Immature natural killer cell (primary cell): ENCODE data around the gene RHEBL1. TPM values are rescaled to one million over a fixed set of nuclear protein-coding genes. Genes with fewer than 3 reads are reported as not detected.
A peak's percentile ranks its signal among the peaks of the same experiment; 100 is the strongest.

Experiments
- DNase-seq, 3 donors: peaks; one replicate each; pipeline ENCODE4 v3.0.0; 2022; ENCODE audit warnings: mixed read lengths in 1 of 3
- H3K27ac Mint-ChIP-seq, 6 donors: one replicate each; pipeline ENCODE4 v1.8.0; 2020; ENCODE audit warnings: mixed read lengths in 6 of 6, mild to moderate bottlenecking in 5 of 6, inconsistent platforms in 4 of 6, moderate library complexity in 3 of 6
- H3K27me3 Mint-ChIP-seq, 3 donors: one replicate each; pipeline ENCODE4 v1.8.0; 2020 to 2021; ENCODE audit warnings: low read depth in 3 of 3, mild to moderate bottlenecking in 3 of 3, mixed read lengths in 3 of 3, moderate library complexity in 3 of 3, inconsistent platforms in 1 of 3
- H3K36me3 Mint-ChIP-seq, 3 donors: one replicate each; pipeline ENCODE4 v1.8.0; 2020; ENCODE audit warnings: mixed read lengths in 3 of 3, inconsistent platforms in 2 of 3, mild to moderate bottlenecking in 2 of 3
- H3K4me1 Mint-ChIP-seq, 2 donors: one replicate each; pipeline ENCODE4 v1.8.0; 2020; ENCODE audit warnings: inconsistent platforms in 2 of 2, mild to moderate bottlenecking in 2 of 2, mixed read lengths in 2 of 2, moderate library complexity in 1 of 2
- H3K4me3 Mint-ChIP-seq, 5 donors: one replicate each; pipeline ENCODE4 v1.8.0; 2020; ENCODE audit warnings: mild to moderate bottlenecking in 5 of 5, mixed read lengths in 5 of 5, inconsistent platforms in 3 of 5, moderate library complexity in 3 of 5
- H3K9me3 Mint-ChIP-seq, 6 donors: one replicate each; pipeline ENCODE4 v1.8.0; 2020; ENCODE audit warnings: mild to moderate bottlenecking in 6 of 6, mixed read lengths in 6 of 6, inconsistent platforms in 4 of 6, moderate library complexity in 3 of 6
- polyA plus RNA-seq, 3 donors: library from polyadenylated mRNA; unstranded; fragments of 300-500 nt; fragmentation: Illumina TruSeq; gene quantifications; one replicate each; pipeline ENCODE4 v1.2.3, GENCODE V29; 2021

RHEBL1 gene
- polyA plus RNA-seq, 3 donors from 2014 or later, result 11.0 to 22.5 (median 16.5) TPM

- no peaks in the 10 kb centered on the region for H3K9me3 Mint-ChIP-seq
- peaks cover 2 to 3% (median 2%) of the 10 kb centered on the region in 3 donors for H3K27me3 Mint-ChIP-seq
- DNase-seq, result no peak
- peak overlapping the region in 5 of 6 donors; percentile 23 to 90 (median 72) for H3K27ac Mint-ChIP-seq
- peaks cover 18 to 52% (median 20%) of the 10 kb centered on the region in 3 donors for H3K36me3 Mint-ChIP-seq
- H3K4me3 Mint-ChIP-seq, result no peak overlapping the region
- peaks cover 6 to 11% of the 10 kb centered on the region in 2 donors for H3K4me1 Mint-ChIP-seq
These were observed 25.1 kb downstream of the RHEBL1 start for GRCh38 chr12:49044660-49045059.

- H3K27me3 Mint-ChIP-seq, result peaks cover 2 to 3% (median 2%) of the 10 kb centered on the region in 3 donors
- H3K27ac Mint-ChIP-seq, result peak overlapping the region; percentile 82 to 91 (median 86)
- peaks cover 6 to 11% of the 10 kb centered on the region in 2 donors for H3K4me1 Mint-ChIP-seq
- peaks cover 18 to 51% (median 18%) of the 10 kb centered on the region in 3 donors for H3K36me3 Mint-ChIP-seq
- DNase-seq, result peak; percentile 73 to 75 (median 73)
- no peaks in the 10 kb centered on the region for H3K9me3 Mint-ChIP-seq
- H3K4me3 Mint-ChIP-seq, result peak overlapping the region in 1 of 5 donors; percentile 46
These were observed 25.9 kb downstream of the RHEBL1 start for GRCh38 chr12:49043856-49044258.

GRCh38 chr12:49043241-49043640 lies 26.5 kb downstream of the RHEBL1 start:
- H3K27ac Mint-ChIP-seq, result peak overlapping the region in 5 of 6 donors; percentile 82 to 90 (median 82)
- H3K4me3 Mint-ChIP-seq, result no peak overlapping the region
- no peaks in the 10 kb centered on the region for H3K9me3 Mint-ChIP-seq
- H3K27me3 Mint-ChIP-seq, result peaks cover 2 to 3% (median 2%) of the 10 kb centered on the region in 3 donors
- peaks cover 6 to 11% of the 10 kb centered on the region in 2 donors for H3K4me1 Mint-ChIP-seq
- no peak for DNase-seq
- H3K36me3 Mint-ChIP-seq, result peaks cover 12 to 47% (median 13%) of the 10 kb centered on the region in 3 donors

- DNase-seq, result no peak
- Mint-ChIP-seq H3K4me1 (peaks cover 6 to 11% of the 10 kb centered on the region in 2 donors), H3K27me3 (peaks cover 2 to 3% (median 2%) of the 10 kb centered on the region in 3 donors), H3K27ac (peak overlapping the region in 1 of 6 donors; percentile 51), H3K4me3 (no peak overlapping the region), H3K9me3 (no peaks in the 10 kb centered on the region), H3K36me3 (peaks cover 8 to 41% (median 9%) of the 10 kb centered on the region in 3 donors)
These were observed 27.8 kb downstream of the RHEBL1 start for GRCh38 chr12:49041881-49042484.

GRCh38 chr12:49041036-49041880 lies 28.5 kb downstream of the RHEBL1 start:
- no peaks in the 10 kb centered on the region for H3K9me3 Mint-ChIP-seq
- H3K27ac Mint-ChIP-seq, result peak overlapping the region in 1 of 6 donors; percentile 51
- H3K4me3 Mint-ChIP-seq, result no peak overlapping the region
- H3K4me1 Mint-ChIP-seq, result peaks cover 6 to 11% of the 10 kb centered on the region in 2 donors
- no peak for DNase-seq
- H3K36me3 Mint-ChIP-seq, result peaks cover 9 to 41% (median 12%) of the 10 kb centered on the region in 3 donors
- peaks cover 2 to 3% (median 2%) of the 10 kb centered on the region in 3 donors for H3K27me3 Mint-ChIP-seq

GRCh38 chr12:49040364-49040855 lies 29.4 kb downstream of the RHEBL1 start:
- no peak overlapping the region for H3K4me3 Mint-ChIP-seq
- no peaks in the 10 kb centered on the region for H3K9me3 Mint-ChIP-seq
- H3K27me3 Mint-ChIP-seq, result peaks cover 2 to 3% (median 2%) of the 10 kb centered on the region in 3 donors
- peaks cover 9 to 40% (median 15%) of the 10 kb centered on the region in 3 donors for H3K36me3 Mint-ChIP-seq
- no peak overlapping the region for H3K27ac Mint-ChIP-seq
- no peak for DNase-seq
- peaks cover 6 to 11% of the 10 kb centered on the region in 2 donors for H3K4me1 Mint-ChIP-seq

- Mint-ChIP-seq H3K27me3 (peaks cover 2 to 3% (median 2%) of the 10 kb centered on the region in 3 donors), H3K4me3 (no peak overlapping the region), H3K9me3 (no peaks in the 10 kb centered on the region), H3K27ac (no peak overlapping the region), H3K4me1 (peaks cover 6 to 9% of the 10 kb centered on the region in 2 donors), H3K36me3 (peaks cover 9 to 38% (median 15%) of the 10 kb centered on the region in 3 donors)
- DNase-seq, result no peak
These were observed 30.1 kb downstream of the RHEBL1 start for GRCh38 chr12:49039421-49040363.

- Mint-ChIP-seq H3K27me3 (peaks cover 0 to 4% (median 0%) of the 10 kb centered on the region in 3 donors), H3K4me3 (no peak overlapping the region), H3K9me3 (no peaks in the 10 kb centered on the region), H3K27ac (peak overlapping the region in 2 of 6 donors; percentile 55 to 59), H3K4me1 (no peaks in the 10 kb centered on the region), H3K36me3 (peaks cover 4 to 30% (median 14%) of the 10 kb centered on the region in 3 donors)
- DNase-seq, result no peak
These were observed 31.4 kb downstream of the RHEBL1 start for GRCh38 chr12:49038291-49038955.

GRCh38 chr12:49037947-49038237 lies 31.9 kb downstream of the RHEBL1 start:
- no peak overlapping the region for H3K27ac Mint-ChIP-seq
- DNase-seq, result no peak
- H3K27me3 Mint-ChIP-seq, result peaks cover 0 to 4% (median 0%) of the 10 kb centered on the region in 3 donors
- no peaks in the 10 kb centered on the region for H3K9me3 Mint-ChIP-seq
- no peaks in the 10 kb centered on the region for H3K4me1 Mint-ChIP-seq
- H3K4me3 Mint-ChIP-seq, result no peak overlapping the region
- H3K36me3 Mint-ChIP-seq, result peaks cover 4 to 25% (median 12%) of the 10 kb centered on the region in 3 donors

GRCh38 chr12:49037111-49037946 lies 32.5 kb downstream of the RHEBL1 start:
- Mint-ChIP-seq H3K36me3 (peaks cover 4 to 22% (median 12%) of the 10 kb centered on the region in 3 donors), H3K27me3 (peaks cover 0 to 4% (median 0%) of the 10 kb centered on the region in 3 donors), H3K4me1 (no peaks in the 10 kb centered on the region), H3K27ac (peak overlapping the region in 3 of 6 donors; percentile 35 to 60 (median 56)), H3K9me3 (no peaks in the 10 kb centered on the region), H3K4me3 (no peak overlapping the region)
- no peak for DNase-seq

- H3K27ac Mint-ChIP-seq, result peak overlapping the region in 4 of 6 donors; percentile 38 to 77 (median 70)
- no peak overlapping the region for H3K4me3 Mint-ChIP-seq
These were observed 33.8 kb downstream of the RHEBL1 start for GRCh38 chr12:49036029-49036428.

GRCh38 chr12:49034286-49034622 lies 35.5 kb downstream of the RHEBL1 start:
- Mint-ChIP-seq H3K9me3 (no peaks in the 10 kb centered on the region), H3K36me3 (peaks cover 4 to 22% (median 12%) of the 10 kb centered on the region in 3 donors), H3K4me1 (peaks cover 0 to 1% of the 10 kb centered on the region in 2 donors), H3K27ac (peak overlapping the region in 5 of 6 donors; percentile 6 to 74 (median 31)), H3K4me3 (no peak overlapping the region), H3K27me3 (peaks cover 0 to 2% (median 0%) of the 10 kb centered on the region in 3 donors)
- no peak for DNase-seq

More at GRCh38 chr12:49036029-49036428, 33.8 kb downstream of the RHEBL1 start:
- no peak for DNase-seq
- peaks cover 0 to under 1% of the 10 kb centered on the region in 2 donors for H3K4me1 Mint-ChIP-seq
- H3K36me3 Mint-ChIP-seq, result peaks cover 4 to 22% (median 12%) of the 10 kb centered on the region in 3 donors
- H3K27me3 Mint-ChIP-seq, result peaks cover 0 to 4% (median 0%) of the 10 kb centered on the region in 3 donors
- H3K9me3 Mint-ChIP-seq, result no peaks in the 10 kb centered on the region
